Skeletal muscle satellite cell (primary cell): ENCODE data around the gene COLEC12.

Experiments used
- H3K27me3 ChIP-seq: 2 replicates; pipeline ENCODE4 v1.7.0; 2013; ENCODE audit warnings: low read length; ENCODE audit not compliant: control insufficient read depth, insufficient read depth
- H3K36me3 ChIP-seq: 2 replicates; pipeline ENCODE4 v1.7.0; 2013; ENCODE audit warnings: mild to moderate bottlenecking, control low read depth, low read length; ENCODE audit not compliant: insufficient read depth
- H3K4me1 ChIP-seq: 2 replicates; pipeline ENCODE4 v1.7.0; 2013; ENCODE audit warnings: low read length; ENCODE audit not compliant: control insufficient read depth, insufficient read depth
- H3K4me2 ChIP-seq: 2 replicates; pipeline ENCODE4 v1.7.0; 2013; ENCODE audit warnings: mild to moderate bottlenecking, low read length
- H3K4me3 ChIP-seq: 2 replicates; pipeline ENCODE4 v1.7.0; 2013; ENCODE audit warnings: low read length
- H3K9ac ChIP-seq: 2 replicates; pipeline ENCODE4 v1.7.0; 2013; ENCODE audit warnings: mild to moderate bottlenecking, low read depth, low read length, moderate library complexity
- H3K9me3 ChIP-seq: replicated peaks from 2 replicates; pipeline ENCODE4 v1.7.0; 2013; ENCODE audit warnings: mild to moderate bottlenecking, control low read depth, low read length

COLEC12 gene

GRCh38 chr18:360676-361075 lies 139.8 kb downstream of the COLEC12 start:
- Histone ChIP-seq H3K27me3 (peaks cover 24% of the 10 kb centered on the region), H3K9ac (no peak overlapping the region), H3K4me2 (no peak overlapping the region), H3K4me3 (no peak overlapping the region), H3K36me3 (no peaks in the 10 kb centered on the region), H3K4me1 (peaks cover 28% of the 10 kb centered on the region), H3K9me3 (no peaks in the 10 kb centered on the region)

DNA sequence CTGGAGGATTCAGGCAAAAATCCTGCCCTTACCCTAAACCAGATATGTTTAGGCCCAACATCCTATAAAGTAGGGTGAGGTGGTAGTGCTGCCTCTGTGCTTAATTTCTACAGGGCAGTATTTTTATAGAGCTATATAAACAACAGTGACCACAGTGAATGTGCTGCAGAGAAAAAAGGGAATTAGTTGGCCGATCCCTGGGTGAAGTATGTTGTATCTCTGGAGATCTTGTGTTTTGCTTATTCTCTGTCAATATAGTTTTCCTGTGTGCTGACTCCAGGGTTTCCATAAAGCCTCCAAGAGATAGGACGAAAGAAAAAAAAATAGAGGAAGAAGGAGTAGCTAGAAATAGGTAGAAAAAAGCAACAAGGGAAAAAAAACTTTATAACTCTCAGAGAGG lies 143.7 kb downstream of the COLEC12 start:
- Histone ChIP-seq H3K36me3 (no peaks in the 10 kb centered on the region), H3K4me2 (no peak overlapping the region), H3K9ac (no peak overlapping the region), H3K4me3 (no peak overlapping the region), H3K4me1 (peaks cover 7% of the 10 kb centered on the region), H3K27me3 (peaks cover 41% of the 10 kb centered on the region), H3K9me3 (no peaks in the 10 kb centered on the region)

GRCh38 chr18:355678-356077 lies 144.8 kb downstream of the COLEC12 start:
- H3K27me3 ChIP-seq, result peaks cover 46% of the 10 kb centered on the region
- no peaks in the 10 kb centered on the region for H3K4me1 ChIP-seq
- H3K4me3 ChIP-seq, result no peak overlapping the region
- H3K9ac ChIP-seq, result no peak overlapping the region
- H3K9me3 ChIP-seq, result no peaks in the 10 kb centered on the region
- no peaks in the 10 kb centered on the region for H3K36me3 ChIP-seq
- H3K4me2 ChIP-seq, result no peak overlapping the region

DNA sequence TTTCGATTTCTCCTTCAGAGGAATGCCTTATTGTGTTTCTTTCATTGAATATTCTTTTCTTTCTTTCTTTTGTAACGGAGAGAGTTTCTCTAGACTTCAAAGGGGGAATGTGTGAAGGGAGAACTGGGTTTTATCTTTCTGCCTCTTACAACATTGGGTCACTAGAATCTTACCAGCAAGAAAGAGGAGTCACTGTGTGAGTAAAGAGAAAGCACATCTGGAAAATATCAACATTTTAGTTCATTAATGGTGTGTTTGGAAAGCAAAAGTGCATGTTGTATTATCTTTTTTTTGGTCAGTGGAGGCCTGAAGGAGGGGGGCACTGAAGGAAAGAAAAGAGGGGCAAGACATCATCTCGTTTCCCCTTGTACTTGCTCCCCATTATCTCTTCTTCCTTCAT lies 146.0 kb downstream of the COLEC12 start:
- no peaks in the 10 kb centered on the region for H3K36me3 ChIP-seq
- H3K4me1 ChIP-seq, result no peaks in the 10 kb centered on the region
- no peak overlapping the region for H3K4me2 ChIP-seq
- H3K9me3 ChIP-seq, result no peaks in the 10 kb centered on the region
- peaks cover 42% of the 10 kb centered on the region for H3K27me3 ChIP-seq
- H3K4me3 ChIP-seq, result no peak overlapping the region
- H3K9ac ChIP-seq, result no peak overlapping the region

DNA sequence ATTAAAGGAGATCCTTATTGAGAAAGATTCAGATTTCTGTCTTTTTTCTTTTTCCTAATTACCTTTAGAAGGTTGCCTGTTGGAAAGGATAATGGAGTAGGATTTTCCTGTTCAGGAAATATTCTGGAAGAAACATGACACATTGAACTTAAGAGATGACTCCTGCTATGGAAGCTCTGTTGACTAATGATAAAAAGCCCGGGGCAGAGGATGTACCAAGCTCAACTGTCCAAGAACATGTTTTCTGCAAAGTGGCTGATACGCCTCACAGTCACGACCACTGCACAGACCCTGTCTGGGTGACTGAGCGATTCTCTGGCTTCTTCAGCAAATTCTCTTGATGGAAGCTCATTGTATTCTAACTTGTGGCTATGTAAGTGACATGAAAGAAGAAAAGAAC lies 146.5 kb downstream of the COLEC12 start:
- Histone ChIP-seq H3K36me3 (no peaks in the 10 kb centered on the region), H3K4me2 (no peak overlapping the region), H3K9ac (no peak overlapping the region), H3K27me3 (peaks cover 42% of the 10 kb centered on the region), H3K9me3 (no peaks in the 10 kb centered on the region), H3K4me3 (no peak overlapping the region), H3K4me1 (no peaks in the 10 kb centered on the region)

DNA sequence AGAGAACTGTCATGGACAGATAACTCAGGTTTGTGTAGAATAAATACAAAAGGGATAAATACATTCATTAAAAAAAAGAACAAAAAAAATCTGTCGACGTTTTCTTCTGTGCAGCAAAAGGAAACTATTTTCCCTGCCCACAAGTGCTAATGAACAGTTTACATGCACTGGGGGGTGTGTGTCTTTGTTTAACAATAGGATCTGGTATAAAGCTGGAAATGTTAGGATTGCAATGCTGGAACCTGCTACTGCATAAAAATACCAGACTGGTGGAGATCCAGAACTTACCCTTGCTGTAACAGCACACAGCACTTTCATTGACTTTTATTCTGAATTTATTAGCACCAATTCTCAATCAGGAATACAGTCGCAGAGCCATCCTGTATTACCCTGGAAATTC lies 148.1 kb downstream of the COLEC12 start:
- H3K4me3 ChIP-seq, result no peak overlapping the region

GRCh38 chr18:350953-351572 lies 149.4 kb downstream of the COLEC12 start:
- Histone ChIP-seq H3K27me3 (peaks cover 54% of the 10 kb centered on the region), H3K9ac (no peak overlapping the region), H3K4me2 (no peak overlapping the region), H3K4me1 (no peaks in the 10 kb centered on the region), H3K36me3 (no peaks in the 10 kb centered on the region), H3K4me3 (no peak overlapping the region), H3K9me3 (no peaks in the 10 kb centered on the region)

More for the DNA sequence above, 148.1 kb downstream of the COLEC12 start:
- H3K36me3 ChIP-seq, result no peaks in the 10 kb centered on the region
- no peak overlapping the region for H3K9ac ChIP-seq
- H3K4me1 ChIP-seq, result no peaks in the 10 kb centered on the region
- H3K9me3 ChIP-seq, result no peaks in the 10 kb centered on the region
- H3K4me2 ChIP-seq, result no peak overlapping the region
- peaks cover 50% of the 10 kb centered on the region for H3K27me3 ChIP-seq

DNA sequence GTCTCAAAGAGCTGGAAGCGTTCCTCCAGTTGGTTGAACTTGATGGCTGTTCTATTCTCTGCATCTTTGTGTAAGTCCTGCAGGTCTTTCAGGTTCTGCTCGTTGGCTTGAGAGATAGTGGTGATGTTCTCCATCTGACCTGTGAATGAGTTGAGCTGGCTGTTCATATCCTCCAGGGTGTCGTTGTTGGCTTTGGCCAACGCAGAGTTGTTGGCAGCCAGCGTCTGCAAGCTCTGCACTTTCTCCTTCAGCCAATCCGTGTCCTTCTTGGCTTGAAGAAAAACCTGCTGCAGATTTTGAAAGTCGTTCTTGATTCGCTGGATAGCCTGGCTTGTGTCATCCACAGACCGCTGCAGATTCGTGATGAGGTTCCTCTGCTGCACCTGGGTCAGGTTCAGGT lies 153.9 kb downstream of the COLEC12 start:
- Histone ChIP-seq H3K4me1 (no peaks in the 10 kb centered on the region), H3K9me3 (no peaks in the 10 kb centered on the region), H3K4me3 (no peak overlapping the region), H3K9ac (no peak overlapping the region), H3K27me3 (peaks cover 61% of the 10 kb centered on the region), H3K36me3 (no peaks in the 10 kb centered on the region), H3K4me2 (no peak overlapping the region)

DNA sequence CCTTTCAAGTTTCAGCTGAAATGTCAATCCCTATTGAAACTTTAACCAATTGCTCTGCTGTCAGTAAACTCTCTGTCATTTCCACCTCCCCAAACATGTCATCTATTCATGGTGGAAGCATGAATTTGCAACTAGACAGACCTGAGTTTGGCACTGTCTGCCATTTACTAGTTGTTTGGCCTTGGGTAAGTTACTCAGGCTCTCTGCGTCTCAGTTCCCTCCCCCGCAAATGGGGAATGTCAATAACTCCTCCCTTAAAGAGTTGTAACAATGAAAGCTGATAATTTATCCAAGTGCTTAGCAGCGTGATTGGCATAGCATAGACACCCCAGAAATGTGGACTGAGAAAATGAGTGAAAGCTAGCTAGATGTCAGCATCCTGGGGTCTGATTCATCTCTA lies 159.4 kb downstream of the COLEC12 start:
- Histone ChIP-seq H3K4me1 (no peaks in the 10 kb centered on the region), H3K9me3 (no peaks in the 10 kb centered on the region), H3K9ac (no peak overlapping the region), H3K36me3 (no peaks in the 10 kb centered on the region), H3K4me2 (no peak overlapping the region), H3K4me3 (no peak overlapping the region), H3K27me3 (peaks cover 88% of the 10 kb centered on the region)

DNA sequence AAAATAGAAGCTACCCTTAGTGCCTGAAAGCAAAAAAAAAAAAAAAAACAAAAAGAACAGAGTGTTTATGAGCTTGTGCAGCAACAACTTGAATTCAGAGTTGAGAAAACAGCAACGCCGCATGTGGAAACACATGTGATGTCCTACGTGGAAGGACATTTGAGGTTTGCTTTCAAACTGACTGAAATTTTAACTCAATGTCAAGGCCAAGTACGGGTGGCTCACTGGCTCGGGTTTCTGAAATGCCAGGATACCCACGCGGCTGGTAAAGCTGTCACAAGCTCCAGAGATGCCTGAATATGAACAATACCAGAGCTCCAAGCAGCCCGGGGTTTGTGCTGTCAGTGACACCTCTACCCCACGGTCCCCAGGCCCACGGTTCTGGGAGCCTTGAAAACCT lies 160.5 kb downstream of the COLEC12 start:
- H3K4me3 ChIP-seq, result no peak overlapping the region
- peaks cover 87% of the 10 kb centered on the region for H3K27me3 ChIP-seq
- no peak overlapping the region for H3K4me2 ChIP-seq
- no peak overlapping the region for H3K9ac ChIP-seq
- H3K9me3 ChIP-seq, result no peaks in the 10 kb centered on the region
- H3K4me1 ChIP-seq, result no peaks in the 10 kb centered on the region
- H3K36me3 ChIP-seq, result no peaks in the 10 kb centered on the region

- H3K4me3 ChIP-seq, result no peak overlapping the region
- H3K36me3 ChIP-seq, result no peaks in the 10 kb centered on the region
- H3K9ac ChIP-seq, result no peak overlapping the region
- peaks cover 79% of the 10 kb centered on the region for H3K27me3 ChIP-seq
- H3K9me3 ChIP-seq, result no peaks in the 10 kb centered on the region
- H3K4me1 ChIP-seq, result no peaks in the 10 kb centered on the region
- no peak overlapping the region for H3K4me2 ChIP-seq
Measured at GRCh38 chr18:339200-339599, 161.3 kb downstream of the COLEC12 start.

DNA sequence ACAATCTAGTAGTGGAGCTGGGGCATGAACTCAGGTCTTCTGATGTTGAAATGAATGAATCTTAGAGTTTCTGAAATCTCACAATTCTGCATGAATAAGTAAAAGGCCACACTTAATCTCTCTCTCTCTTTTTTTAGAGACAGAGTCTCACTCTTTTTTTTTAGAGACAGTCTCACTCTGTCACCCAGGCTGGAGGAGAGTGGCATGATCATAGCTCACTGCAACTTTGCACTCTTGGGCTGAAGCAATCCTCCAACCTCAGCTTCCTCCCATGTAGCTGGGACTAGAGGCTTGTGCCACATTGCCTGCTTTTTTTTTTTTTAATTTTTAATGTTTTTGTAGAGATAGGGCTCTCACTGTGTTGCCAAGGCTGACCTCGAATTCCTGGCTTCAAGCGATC lies 163.8 kb downstream of the COLEC12 start:
- Histone ChIP-seq H3K27me3 (peaks cover 83% of the 10 kb centered on the region), H3K9me3 (no peaks in the 10 kb centered on the region), H3K4me2 (no peak overlapping the region), H3K9ac (no peak overlapping the region), H3K4me3 (no peak overlapping the region), H3K36me3 (no peaks in the 10 kb centered on the region), H3K4me1 (no peaks in the 10 kb centered on the region)
